ENCODE data around the gene GOLGA3. TPM values are rescaled to one million over a fixed set of nuclear protein-coding genes. Genes with fewer than 3 reads are reported as not detected.
A peak's percentile ranks its signal among the peaks of the same experiment; 100 is the strongest.
"Not testable (repeated sequence)": the region's sequence is repeated elsewhere in the genome, so short reads cannot be mapped to it uniquely, and the experiment has no call there.

The GOLGA3 gene, protein sequence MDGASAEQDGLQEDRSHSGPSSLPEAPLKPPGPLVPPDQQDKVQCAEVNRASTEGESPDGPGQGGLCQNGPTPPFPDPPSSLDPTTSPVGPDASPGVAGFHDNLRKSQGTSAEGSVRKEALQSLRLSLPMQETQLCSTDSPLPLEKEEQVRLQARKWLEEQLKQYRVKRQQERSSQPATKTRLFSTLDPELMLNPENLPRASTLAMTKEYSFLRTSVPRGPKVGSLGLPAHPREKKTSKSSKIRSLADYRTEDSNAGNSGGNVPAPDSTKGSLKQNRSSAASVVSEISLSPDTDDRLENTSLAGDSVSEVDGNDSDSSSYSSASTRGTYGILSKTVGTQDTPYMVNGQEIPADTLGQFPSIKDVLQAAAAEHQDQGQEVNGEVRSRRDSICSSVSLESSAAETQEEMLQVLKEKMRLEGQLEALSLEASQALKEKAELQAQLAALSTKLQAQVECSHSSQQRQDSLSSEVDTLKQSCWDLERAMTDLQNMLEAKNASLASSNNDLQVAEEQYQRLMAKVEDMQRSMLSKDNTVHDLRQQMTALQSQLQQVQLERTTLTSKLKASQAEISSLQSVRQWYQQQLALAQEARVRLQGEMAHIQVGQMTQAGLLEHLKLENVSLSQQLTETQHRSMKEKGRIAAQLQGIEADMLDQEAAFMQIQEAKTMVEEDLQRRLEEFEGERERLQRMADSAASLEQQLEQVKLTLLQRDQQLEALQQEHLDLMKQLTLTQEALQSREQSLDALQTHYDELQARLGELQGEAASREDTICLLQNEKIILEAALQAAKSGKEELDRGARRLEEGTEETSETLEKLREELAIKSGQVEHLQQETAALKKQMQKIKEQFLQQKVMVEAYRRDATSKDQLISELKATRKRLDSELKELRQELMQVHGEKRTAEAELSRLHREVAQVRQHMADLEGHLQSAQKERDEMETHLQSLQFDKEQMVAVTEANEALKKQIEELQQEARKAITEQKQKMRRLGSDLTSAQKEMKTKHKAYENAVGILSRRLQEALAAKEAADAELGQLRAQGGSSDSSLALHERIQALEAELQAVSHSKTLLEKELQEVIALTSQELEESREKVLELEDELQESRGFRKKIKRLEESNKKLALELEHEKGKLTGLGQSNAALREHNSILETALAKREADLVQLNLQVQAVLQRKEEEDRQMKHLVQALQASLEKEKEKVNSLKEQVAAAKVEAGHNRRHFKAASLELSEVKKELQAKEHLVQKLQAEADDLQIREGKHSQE (N-terminal part only)
- 10 to 100 TPM in 11 of 12 donors, not detected in 1; 29.6 to 59.2 (median 43.8) TPM for polyA plus RNA-seq (ENCODE audit: insufficient read length in 12 of 12)
- long read RNA-seq, donor 1, partial matches to known transcripts: 5 of 5 reads
- long read RNA-seq, donor 1, other reads (novel, unspliced or antisense): 0 of 5 reads
- long read RNA-seq, donor 2: 0 reads
- long read RNA-seq, donor 3: 0 reads
- long read RNA-seq, donor 4: 0 reads
- long read RNA-seq, donor 5, partial matches to known transcripts: 6 of 6 reads
- long read RNA-seq, donor 5, other reads (novel, unspliced or antisense): 0 of 6 reads
- long read RNA-seq, donor 6, partial matches to known transcripts: 9 of 9 reads
- long read RNA-seq, donor 6, other reads (novel, unspliced or antisense): 0 of 9 reads
- long read RNA-seq, donor 7: 0 reads
- long read RNA-seq, donor 8, partial matches to known transcripts: 21 of 21 reads
- long read RNA-seq, donor 8, other reads (novel, unspliced or antisense): 0 of 21 reads
- long read RNA-seq, donor 9: 0 reads
- long read RNA-seq, donor 10, partial matches to known transcripts: 5 of 5 reads
- long read RNA-seq, donor 10, other reads (novel, unspliced or antisense): 0 of 5 reads
- long read RNA-seq, donor 11, partial matches to known transcripts: 10 of 10 reads
- long read RNA-seq, donor 11, other reads (novel, unspliced or antisense): 0 of 10 reads

DNA sequence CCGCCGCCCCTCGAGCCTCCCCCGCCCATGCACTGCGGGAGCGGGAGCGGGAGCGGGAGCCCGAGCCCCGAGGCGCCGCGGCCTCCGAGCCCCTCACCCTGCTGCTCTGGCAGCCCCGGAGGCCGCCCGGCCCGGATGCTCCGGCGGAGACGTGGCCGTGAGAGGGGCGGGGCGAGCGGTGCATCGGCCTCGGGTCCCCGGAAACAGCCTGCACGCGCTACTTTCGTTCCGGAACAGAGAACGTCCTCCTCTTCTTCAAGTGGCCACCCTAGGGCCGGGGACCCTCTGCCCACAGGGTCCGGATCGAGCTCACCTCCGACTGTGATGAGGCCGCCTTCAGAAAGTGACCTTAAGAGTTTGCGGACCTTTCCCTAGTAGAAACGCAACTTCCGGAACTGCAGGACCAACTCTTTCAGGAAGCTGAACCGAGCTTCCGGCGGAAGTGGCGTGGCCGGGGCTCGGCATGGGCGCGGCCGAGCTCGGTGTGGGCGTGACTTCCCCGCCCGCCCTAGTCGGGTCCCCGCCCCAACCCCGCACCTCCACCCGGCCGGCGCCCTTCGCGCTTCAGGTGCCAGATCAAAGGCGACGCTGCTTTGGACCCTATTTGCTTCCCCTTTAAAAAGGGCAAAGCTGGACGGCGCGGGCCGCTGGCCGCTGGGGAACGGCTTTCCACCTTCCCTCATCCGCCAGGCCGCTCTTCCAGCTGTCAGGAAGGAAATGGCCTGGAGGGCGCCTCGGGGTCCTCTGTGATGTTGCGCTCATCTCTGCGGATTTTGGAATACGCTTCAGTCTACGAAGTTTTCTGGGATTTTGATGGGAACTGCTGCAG, at the start of gene GOLGA3:
Gene GOLGA3 (minus strand): TSS at position 164 of the 829 bp plus-strand sequence. CDS start 6,741 bp downstream, outside the sequence.
- DNase-seq: peak; percentile 96

DNA sequence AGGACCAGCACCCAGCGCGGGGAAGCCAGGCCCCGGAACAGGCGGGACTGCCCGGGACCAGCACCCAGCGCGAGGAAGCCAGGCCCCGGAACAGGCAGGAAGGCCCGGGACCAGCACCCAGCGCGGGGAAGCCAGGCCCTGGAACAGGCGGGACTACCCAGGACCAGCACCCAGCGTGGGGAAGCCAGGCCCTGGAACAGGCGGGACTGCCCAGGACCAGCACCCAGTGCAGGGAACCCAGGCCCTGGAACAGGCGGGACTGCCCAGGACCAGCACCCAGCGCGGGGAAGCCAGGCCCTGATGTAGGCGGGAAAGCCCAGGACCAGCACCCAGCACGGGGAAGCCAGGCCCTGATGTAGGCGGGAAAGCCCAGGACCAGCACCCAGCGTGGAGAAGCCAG, 46.0 kb upstream of the GOLGA3 start:
- DNase-seq: not testable (repeated sequence)

DNA sequence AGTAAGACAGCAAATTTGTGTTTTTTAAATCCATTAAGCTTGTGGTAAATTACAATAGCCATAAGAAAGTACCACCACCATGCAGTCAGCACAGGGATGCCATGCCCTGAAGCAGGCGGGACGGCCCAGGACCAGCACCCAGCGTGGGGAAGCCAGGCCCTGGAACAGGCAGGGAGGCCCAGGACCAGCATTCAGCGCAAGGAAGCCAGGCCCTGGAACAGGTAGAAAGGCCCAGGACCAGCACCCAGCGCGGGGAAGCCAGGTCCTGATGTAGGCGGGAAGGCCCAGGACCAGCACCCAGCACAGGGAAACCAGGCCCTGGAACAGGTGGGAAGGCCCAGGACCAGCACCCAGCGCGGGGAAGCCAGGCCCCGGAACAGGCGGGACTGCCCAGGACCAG, 45.5 kb upstream of the GOLGA3 start:
- DNase-seq: no peak

DNA sequence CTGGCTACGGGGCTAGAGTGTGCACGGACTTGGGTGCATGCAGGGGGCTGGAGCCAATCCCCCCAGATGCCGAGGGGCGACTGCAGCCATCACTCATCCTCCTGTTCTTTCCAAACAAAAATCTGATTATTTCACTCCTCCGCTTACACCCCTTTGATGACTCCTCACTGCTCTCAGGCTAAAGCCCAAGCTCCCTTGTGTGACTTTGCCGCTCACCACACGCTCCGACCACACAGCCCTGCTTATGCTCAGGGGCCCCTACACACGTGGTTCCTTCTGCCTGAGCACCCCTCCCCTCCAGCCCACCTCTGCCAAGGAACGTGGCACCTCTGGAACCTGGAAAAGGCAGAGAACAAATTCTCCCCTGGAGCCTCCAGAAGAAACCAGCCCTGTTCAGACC, 45.1 kb upstream of the GOLGA3 start:
- no peak for DNase-seq

DNA sequence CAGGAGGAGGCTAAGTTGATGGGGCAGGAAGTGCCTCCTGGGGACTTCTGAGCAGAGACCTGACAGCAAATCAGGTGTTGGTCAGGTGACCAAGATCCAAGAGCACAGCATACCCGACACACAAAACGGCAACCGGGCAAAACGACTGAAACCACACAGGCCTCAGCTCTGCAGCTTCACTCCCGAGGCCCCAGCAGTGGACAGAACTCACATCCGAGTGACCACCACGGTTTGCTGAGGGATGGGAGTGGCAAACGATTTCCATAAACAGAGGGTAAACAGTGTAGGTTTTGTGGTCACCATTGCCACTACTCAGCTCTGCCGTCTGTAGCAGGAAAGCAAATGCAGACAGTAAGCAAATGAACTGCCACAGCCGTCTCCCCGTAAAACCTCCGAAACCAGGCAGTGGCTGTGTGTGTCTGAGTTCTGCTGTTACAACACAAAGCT, 44.3 kb upstream of the GOLGA3 start:
- DNase-seq: no peak

DNA sequence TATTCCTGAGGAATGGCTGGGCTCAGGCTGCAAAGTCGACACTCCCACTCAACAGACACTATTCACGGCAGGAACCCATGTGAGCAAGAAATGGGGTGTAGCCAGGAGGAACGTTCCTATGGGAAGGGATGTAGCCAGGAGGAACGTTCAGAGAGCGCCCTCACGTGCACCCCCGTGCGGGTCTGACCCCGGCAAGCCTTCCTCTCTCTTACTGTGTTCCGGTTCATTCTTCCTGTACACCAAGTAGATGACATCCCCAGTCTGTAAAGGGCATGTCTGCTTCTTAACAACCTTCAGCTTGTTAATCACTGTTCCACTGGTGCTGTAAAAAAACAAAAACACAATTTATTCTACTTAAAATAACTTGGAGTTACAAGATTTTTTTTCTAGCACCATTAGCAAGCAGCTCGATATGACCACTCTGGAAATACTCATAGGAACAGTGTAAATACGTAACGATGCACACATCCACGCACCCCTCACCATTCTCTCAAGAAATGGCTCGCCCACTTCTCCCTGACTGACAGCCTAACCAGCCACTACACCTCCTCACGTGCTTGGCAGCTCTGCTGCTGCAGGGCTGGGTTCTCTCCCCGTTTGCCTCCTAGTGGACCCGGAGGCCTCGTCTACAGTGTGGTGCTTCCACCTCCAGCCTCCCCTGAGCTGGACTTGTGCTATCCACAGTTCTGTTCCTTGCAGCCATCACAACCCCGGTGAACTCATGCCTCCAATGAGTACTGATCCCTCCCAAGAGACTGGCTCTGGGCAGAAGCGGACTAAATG, 43.6 kb upstream of the GOLGA3 start:
- no peak for DNase-seq

DNA sequence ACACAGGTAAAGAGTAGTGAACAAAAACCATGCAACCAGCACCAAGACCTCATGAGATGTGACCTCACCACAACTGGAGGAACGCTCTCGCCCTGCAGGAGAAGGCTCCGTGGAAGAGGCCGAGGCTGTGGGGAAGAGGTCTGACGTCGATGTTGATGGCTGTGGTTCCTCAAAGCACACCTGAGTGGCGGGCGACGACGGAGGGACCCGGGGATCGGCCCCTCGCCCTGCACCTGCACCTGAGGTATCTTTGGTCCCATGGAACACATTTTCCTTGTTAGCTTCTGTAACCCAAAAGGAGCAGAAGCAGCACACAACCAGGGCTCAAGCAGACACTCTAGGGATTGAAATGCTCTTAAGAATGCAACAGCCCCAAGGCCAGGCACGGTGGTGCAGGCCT, 40.9 kb upstream of the GOLGA3 start:
- DNase-seq: no peak

DNA sequence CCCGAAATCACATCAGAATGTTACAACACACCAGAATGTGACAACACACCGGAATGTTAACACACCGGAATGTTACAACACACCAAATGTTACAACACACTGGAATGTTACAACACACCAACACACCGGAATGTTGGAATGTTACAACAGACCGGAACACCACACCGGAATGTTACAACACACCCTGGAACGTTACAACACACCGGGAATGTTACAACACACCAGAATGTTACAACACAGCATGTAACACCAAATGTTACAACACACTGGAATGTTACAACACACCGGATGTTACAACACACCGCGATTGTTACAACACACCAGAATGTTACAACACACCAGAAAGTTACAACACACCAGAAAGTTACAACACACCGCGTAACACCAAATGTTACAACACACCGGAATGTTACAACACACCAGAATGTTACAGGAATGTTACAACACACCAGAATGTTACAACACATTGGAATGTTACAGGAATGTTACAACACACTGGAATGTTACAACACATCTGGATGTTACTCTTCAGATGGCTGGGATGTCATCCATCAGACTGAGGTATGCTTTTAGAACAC, 37.7 kb upstream of the GOLGA3 start:
- no peak for DNase-seq

DNA sequence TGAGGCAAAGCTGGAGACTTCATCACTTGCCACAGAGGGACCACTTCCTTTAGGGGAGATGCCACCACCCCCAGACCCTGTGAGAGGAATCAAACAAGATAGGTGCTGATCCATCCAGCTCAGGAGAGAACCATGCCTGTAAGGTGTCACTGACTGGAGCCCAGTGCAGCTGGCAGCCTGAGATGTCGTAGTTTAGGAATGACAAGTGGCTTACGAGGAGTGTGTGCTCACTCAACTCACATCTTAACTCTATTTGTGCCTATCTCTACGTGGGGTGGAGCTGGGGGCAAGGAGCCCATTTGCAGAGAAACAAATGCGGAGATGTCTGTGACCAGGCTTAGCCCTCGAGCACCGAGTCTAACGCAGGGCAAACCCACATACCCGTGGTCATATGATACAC, 32.9 kb upstream of the GOLGA3 start:
- DNase-seq: no peak

DNA sequence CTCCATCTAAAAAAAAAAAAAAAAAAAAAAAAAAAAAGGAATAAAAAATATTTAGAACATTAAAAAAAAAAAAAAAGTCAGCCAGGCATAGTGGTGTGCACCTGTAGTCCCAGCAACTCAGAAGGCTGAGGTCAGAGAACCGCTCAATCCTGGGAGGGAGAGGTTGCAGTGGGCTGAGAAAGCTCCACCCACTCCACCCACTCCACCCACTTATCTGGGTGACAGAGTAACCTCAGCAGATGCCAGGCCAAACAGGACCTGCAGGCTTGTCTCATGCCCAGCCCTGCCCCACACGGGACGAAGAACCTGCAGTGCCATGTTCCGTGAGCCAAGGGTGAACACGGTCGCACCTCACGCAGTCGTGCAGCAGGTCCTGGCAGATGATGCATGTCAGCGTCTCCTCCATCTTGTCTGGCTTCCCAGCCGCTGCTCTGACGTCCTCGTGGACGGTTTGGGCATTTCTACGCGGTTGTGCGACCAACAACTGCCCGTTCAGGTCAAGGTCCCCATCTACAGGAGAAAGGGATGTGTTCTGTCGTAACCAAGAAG, 30.1 kb upstream of the GOLGA3 start:
- no peak for DNase-seq

DNA sequence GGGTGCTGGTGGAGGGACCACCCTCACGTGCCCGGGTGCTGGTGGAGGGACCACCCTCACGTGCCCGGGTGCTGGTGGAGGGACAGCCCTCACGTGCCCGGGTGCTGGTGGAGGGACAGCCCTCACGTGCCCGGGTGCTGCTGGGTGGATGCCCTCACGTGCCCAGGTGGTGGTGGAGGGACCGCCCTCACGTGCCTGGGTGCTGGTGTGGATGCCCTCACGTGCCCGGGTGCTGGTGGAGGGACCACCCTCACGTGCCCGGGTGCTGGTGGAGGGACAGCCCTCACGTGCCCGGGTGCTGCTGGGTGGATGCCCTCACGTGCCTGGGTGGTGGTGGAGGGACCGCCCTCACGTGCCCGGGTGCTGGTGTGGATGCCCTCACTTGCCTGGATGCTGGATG, 28.4 kb upstream of the GOLGA3 start:
- not testable (repeated sequence) for DNase-seq

DNA sequence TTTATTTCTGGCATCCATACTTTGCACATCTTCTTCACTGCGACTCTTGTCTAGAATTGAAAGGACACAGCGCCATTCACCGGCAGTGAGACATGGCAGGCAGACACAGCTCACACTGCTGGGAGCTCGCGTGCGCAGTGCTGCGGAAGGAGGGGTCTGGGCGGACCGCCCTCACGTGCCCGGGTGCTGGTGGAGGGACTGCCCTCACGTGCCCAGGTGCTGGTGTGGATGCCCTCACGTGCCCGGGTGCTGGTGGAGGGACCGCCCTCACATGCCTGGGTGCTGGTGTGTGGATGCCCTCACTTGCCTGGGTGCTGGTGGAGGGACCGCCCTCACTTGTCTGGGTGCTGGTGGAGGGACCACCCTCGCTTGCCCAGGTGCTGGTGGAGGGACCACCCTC, 27.9 kb upstream of the GOLGA3 start:
- DNase-seq: no peak

DNA sequence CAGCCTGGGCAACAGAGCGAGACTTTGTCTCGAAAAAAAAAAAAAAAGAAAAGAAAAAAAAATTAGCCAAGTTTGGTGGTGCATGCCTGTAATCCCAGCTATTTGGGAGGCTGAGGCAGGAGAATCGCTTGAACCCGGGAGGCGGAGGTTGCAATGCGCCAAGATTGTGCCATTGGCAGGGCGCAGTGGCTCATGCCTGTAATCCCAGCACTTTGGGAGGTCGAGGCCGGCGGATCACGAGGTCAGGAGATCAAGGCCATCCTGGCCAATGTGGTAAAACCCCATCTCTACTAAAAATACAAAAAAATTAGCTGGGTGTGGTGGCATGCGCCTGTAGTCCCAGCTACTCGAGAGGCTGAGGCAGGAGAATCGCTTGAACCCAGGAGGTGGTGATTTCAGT, 26.5 kb upstream of the GOLGA3 start:
- not testable (repeated sequence) for DNase-seq

DNA sequence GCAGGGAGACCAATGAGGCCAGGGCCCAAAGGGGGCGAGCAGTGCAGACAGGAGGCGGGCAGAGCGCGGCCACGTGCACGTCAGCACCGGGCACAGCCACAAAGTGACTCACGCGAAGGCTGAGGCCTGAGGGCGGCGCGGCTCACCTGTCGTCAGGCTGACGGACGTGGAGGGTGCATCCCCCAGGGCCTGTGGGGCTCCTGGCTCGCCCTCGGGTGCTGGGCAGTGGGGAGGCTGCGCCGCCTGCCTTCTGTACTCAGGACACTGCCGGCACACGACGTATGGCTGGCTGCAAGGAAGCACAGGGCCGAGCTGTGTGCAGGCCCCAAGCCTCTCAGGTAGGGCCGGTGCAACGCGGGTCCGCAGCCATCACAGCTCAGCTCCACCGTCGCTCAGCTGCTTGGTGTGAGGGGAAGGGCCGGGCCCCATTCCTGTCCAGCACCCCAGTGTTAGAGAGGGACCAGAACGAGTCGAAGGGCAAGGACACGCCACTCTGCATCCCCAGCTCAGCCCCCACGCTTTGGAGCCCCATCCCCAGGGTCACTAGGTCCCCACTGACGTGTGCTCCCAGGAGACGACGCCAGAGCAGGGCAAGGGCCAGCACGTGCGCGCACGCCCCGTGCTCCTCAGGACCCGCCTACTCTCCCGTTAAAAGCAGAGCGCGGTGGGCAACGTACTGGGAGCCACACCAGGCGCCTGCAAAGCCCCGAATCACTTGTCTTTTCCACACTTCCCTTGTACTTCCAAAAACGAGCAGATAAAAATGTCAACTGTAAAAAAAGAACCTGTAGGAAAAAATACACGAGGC, 24.8 kb upstream of the GOLGA3 start:
- DNase-seq: no peak

DNA sequence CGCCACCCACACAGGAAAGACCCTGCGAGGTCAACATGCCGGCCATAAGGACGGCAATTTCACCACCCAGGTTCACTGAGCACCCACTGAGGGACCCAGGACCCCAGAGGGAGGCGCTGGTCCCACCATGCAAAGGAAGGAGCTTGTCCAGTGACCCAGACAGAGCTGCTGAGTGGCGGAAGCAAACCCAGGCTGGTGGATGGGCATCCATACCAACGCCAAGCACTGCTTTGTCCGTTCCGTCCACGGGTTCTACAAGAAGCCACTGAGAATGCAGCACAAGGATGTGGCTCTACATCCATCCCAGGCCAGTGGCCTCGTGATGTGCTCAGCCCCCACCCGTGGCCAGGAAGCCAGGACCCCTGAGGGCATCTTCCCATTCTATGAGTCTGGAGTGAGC, 23.8 kb upstream of the GOLGA3 start:
- no peak for DNase-seq

DNA sequence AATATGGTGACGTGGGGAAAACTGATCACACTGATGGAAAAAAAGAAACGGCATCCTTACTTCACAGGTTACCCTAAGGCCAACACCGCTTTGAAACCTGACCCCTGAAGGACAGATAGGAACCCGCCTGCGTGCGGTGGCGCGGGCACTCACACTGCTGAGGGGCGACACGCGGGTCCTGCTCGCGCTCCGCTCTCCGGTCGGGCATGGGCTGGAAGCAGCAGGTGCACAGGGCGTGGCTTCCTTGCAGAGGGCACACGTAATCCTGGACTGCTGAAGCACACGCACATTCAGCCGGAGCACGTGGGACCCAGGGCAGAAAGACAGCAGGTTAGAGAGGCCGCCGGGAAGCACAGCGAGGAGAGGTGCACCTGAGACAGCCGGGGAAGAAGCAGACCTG, 22.8 kb upstream of the GOLGA3 start:
- no peak for DNase-seq

DNA sequence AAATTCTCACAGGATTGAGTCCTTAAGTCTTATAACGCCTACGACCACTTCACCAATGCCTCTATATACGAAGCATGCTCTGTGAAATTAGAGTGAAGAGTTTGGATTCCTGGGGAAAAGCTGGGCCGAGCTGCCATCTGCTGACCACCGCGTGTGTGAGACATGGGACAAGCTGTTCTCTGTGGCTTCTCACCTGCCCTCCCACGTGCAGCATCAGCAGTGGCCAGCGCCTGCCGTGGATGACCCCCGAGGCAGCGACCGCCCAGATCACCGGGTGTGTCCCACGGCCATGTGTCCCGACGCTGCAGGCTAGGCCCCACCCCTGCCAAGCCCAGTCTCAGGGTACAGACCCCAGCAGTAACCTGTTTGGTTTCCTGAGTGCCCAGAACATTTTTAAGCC, 21.6 kb upstream of the GOLGA3 start:
- no peak for DNase-seq
